Activated T-helper 17 cell treated with anti-CD3 and anti-CD28 coated beads, Interleukin-2, amount 50 U/mL, for 72 hours (primary cell): ENCODE results near the gene SNX13. TPM values are rescaled to one million over a fixed set of nuclear protein-coding genes. Genes with fewer than 3 reads are reported as not detected.
"Not testable (repeated sequence)": the region's sequence is repeated elsewhere in the genome, so short reads cannot be mapped to it uniquely, and the experiment has no call there.

ENCODE experiments used
- ATAC-seq: fragments of 150-1000 bp; cut with Tn5 transposase; replicated peaks from 2 replicates; pipeline ENCODE4 v1.10.0; 2021; ENCODE audit warnings: mild to moderate bottlenecking, moderate library complexity
- H3K27ac Mint-ChIP-seq: one replicate; pipeline ENCODE4 v1.8.0; 2022; ENCODE audit warnings: mixed read lengths
- H3K27me3 Mint-ChIP-seq: one replicate; pipeline ENCODE4 v1.8.0; 2022; ENCODE audit warnings: mixed read lengths
- H3K36me3 Mint-ChIP-seq: one replicate; pipeline ENCODE4 v1.8.0; 2022; ENCODE audit warnings: low read depth, mild to moderate bottlenecking, mixed read lengths
- H3K4me1 Mint-ChIP-seq: one replicate; pipeline ENCODE4 v1.8.0; 2022; ENCODE audit warnings: mixed read lengths
- H3K4me3 Mint-ChIP-seq: one replicate; pipeline ENCODE4 v1.8.0; 2022; ENCODE audit warnings: mild to moderate bottlenecking, mixed read lengths
- H3K9me3 Mint-ChIP-seq: one replicate; pipeline ENCODE4 v1.8.0; 2022; ENCODE audit warnings: mixed read lengths
- total RNA-seq, 2 donors: library from RNA; stranded (reverse); gene quantifications; one replicate each; pipeline ENCODE4 v1.2.3, GENCODE V29; 2022

Gene SNX13
- total RNA-seq, 2 donors from 2014 or later = 20.6 to 23.5 TPM

DNA sequence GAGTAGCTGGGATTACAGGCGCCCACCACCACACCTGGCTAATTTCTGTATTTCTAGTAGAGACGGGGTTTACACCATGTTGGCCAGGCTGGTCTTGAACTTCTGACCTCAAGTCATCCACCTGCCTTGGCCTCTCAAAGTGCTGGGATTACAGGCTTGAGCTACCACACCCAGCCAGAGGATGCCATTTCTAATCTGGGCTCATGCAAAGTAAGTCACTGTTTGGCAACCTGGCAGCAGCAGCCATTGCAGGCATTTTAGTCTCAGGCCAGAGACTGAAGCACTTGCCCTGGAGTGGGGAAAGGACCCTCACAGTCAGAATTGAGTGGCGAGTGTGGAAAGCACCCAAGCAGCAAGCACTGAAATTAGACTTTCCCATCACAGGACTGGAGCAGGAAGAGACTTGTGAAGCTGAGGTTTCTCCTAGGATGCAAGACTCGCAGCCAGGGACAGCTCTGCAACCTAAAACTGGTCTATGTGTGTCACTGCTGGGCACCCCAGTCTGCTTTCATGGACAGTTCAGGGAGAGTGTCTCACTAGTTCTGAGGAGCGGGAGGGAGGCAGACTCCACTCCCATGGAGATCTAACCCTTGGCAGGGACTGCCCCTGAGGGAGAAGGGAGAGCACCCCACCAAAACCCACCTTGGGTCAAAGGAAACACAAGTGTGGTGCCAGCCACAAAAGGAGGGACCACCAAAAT lies 27.6 kb downstream of the SNX13 start:
- Mint-ChIP-seq H3K36me3 (peaks cover 10% of the 10 kb centered on the region), H3K27me3 (no peaks in the 10 kb centered on the region), H3K4me1 (peaks cover 27% of the 10 kb centered on the region), H3K4me3 (no peak overlapping the region), H3K9me3 (peaks cover 5% of the 10 kb centered on the region), H3K27ac (no peak overlapping the region)
- no peak for ATAC-seq

DNA sequence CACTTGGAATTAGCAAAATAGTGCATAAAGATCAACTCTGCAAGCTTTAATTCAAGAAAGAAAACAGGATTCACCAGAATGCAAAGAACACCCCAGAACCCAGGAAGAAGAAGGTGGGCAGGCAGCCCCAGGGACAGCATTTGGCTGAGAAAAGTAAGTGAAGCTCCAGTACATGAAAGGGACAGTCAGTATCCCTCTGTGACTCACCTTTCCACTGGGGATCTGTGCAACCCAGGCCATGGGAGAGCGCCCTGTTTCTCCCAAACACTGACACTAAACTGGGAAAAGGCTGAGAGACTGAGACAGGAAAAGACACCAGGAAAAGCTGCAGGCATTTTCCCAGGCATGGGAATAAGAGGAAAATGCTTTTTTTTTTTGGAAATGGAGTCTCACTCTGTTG lies 28.2 kb downstream of the SNX13 start:
- Mint-ChIP-seq H3K36me3 (peaks cover 10% of the 10 kb centered on the region), H3K4me3 (no peak overlapping the region), H3K27me3 (no peaks in the 10 kb centered on the region), H3K9me3 (peaks cover 5% of the 10 kb centered on the region), H3K27ac (no peak overlapping the region), H3K4me1 (peaks cover 32% of the 10 kb centered on the region)
- ATAC-seq = no peak

DNA sequence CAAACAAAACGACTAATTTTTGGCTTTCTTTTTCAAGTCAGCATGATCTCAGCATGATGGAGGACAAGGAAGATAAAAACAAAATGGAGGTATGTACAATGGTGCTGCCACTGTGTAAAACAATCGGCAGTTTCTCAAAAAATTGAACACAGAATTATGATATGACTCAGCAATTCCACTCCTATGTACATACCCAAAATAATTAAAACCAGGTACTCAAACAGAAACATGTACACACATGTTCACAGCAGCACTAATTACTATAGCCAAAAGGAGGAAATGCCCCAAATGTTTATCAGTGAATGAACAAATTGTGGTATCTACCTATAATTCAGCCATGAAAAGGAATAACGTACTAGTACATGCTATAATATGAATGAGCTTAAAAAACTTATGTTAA lies 29.9 kb downstream of the SNX13 start:
- Mint-ChIP-seq H3K9me3 (peaks cover 5% of the 10 kb centered on the region), H3K27ac (no peak overlapping the region), H3K27me3 (no peaks in the 10 kb centered on the region), H3K4me3 (no peak overlapping the region), H3K4me1 (peaks cover 35% of the 10 kb centered on the region), H3K36me3 (peaks cover 10% of the 10 kb centered on the region)
- ATAC-seq = no peak

DNA sequence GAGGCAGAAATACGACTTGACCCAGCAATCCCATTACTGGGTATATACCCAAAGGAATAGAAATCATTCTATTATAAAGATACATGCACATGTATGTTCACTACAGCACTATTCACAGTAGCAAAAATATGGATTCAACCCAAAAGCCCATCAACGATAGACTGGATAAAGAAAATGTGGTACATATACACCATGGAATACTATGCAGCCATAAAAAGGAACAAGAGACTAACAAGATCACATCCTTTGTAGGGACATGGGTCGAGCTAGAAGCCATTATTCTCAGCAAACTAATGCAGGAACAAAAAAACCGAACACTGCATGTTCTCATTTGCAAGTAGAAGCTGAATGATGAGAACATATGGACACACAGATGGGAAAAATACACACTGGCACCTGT lies 31.0 kb downstream of the SNX13 start:
- not testable (repeated sequence) for H3K9me3 Mint-ChIP-seq

DNA sequence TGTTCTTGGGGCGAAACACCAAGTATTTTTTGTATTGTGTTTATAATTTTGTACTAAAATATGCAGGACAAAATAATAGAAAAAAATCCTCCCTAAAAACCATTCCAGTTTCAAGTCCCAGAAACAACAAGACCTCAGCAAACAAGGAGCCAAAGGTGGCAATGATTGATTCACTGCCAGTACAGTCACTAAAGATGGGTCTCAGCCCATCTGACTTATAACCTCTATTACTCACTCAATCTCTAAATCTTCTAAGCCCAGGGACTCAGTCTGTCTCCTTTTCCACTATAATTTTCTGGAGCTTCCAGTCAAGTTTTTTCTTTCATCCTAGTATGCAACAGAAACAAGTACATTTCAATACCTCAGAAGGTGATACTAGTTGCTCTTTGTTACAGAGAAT lies 33.3 kb downstream of the SNX13 start:
- ATAC-seq = peak; percentile 69
- Mint-ChIP-seq H3K36me3 (peaks cover 10% of the 10 kb centered on the region), H3K27me3 (no peaks in the 10 kb centered on the region), H3K9me3 (peaks cover 5% of the 10 kb centered on the region), H3K27ac (no peak overlapping the region), H3K4me3 (no peak overlapping the region), H3K4me1 (peaks cover 26% of the 10 kb centered on the region)

More for the DNA sequence above, 31.0 kb downstream of the SNX13 start:
- H3K4me1 Mint-ChIP-seq = peaks cover 33% of the 10 kb centered on the region
- not testable (repeated sequence) for ATAC-seq, H3K27ac Mint-ChIP-seq, H3K36me3 Mint-ChIP-seq, H3K27me3 Mint-ChIP-seq, H3K4me3 Mint-ChIP-seq

DNA sequence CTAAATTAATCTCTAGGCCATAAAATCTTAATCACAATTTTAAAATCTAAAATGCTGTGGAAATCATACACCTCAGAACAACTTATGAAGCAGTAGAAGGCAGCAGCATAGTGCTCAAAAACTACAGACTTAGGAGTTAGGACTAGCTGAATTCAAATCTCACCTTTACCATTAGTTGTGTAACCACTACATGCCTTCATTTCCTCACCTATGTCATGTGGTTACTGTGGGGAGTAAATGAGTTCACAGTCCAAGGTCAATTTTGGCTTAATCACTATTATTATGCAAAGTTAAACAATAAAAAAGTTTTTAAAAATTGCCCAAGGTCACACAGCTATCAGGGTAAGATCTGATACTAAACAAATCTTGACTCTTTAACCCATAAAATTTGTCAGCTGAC lies 37.0 kb downstream of the SNX13 start:
- no peaks in the 10 kb centered on the region for H3K36me3 Mint-ChIP-seq
- H3K9me3 Mint-ChIP-seq = no peaks in the 10 kb centered on the region
- H3K27ac Mint-ChIP-seq = no peak overlapping the region
- H3K4me3 Mint-ChIP-seq = no peak overlapping the region
- ATAC-seq = peak; percentile 58
- H3K27me3 Mint-ChIP-seq = no peaks in the 10 kb centered on the region
- H3K4me1 Mint-ChIP-seq = peaks cover 19% of the 10 kb centered on the region

DNA sequence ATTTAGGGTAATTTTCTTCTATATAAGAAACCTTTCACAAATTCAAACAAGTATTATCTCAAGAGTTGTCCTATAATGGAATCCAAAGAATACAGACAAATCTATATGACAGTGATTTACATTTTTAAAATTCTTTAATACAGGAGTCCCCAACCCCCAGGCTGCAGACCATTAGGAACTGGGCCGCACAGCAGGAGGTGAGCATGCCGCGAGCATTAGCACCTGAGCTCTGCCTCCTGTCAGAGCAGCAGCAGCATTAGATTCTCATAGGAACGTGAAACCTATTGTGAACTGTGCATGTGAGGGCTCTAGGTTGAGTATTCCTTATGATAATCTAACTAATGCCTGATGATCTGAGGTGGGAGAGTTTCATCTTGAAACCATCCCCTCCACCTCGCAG lies 37.7 kb downstream of the SNX13 start:
- Mint-ChIP-seq H3K4me1 (peaks cover 11% of the 10 kb centered on the region), H3K36me3 (no peaks in the 10 kb centered on the region), H3K27me3 (no peaks in the 10 kb centered on the region), H3K27ac (no peak overlapping the region), H3K4me3 (no peak overlapping the region), H3K9me3 (no peaks in the 10 kb centered on the region)
- no peak for ATAC-seq

DNA sequence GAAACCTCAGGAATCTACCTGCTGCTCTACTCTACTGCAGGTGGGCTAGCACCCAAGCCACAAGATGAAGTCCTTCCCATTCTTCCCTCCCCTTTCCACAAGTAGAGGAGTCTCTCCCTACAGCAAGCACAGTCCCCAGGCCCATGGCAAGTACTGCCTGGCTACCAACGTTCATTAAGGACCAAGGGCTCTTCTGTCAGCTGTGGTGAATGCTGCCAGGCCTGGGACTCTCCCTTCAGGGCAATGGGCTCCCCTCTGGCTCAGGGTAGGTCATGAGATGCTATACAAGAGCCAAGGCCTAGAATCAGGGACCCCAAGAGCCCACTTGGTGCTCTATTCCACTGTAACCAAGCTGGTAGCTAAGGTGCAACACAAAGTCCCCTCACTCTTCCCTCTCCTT lies 39.8 kb downstream of the SNX13 start:
- no peak for ATAC-seq
- Mint-ChIP-seq H3K9me3 (no peaks in the 10 kb centered on the region), H3K36me3 (peaks cover 13% of the 10 kb centered on the region), H3K4me3 (no peak overlapping the region), H3K27ac (no peak overlapping the region), H3K4me1 (peaks cover 4% of the 10 kb centered on the region), H3K27me3 (no peaks in the 10 kb centered on the region)

DNA sequence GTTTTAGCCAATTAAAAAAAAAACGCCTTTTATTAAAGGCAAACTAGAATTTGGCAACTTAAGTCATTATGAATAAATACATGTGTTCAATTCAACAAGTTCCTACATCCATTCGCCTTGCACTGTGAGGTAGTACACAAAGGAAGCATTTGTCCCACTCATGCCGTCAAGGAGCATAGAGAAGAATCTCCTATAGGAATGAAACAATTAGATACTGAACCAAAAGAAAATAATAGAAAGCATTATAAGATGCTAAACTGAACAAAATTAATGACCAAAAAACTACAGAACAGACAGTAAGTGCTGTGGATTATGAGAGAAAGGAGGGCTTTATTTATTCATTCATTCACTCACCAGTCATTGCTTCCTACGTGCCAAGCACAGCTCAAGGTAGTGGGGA lies 42.2 kb downstream of the SNX13 start:
- Mint-ChIP-seq H3K27ac (no peak overlapping the region), H3K27me3 (no peaks in the 10 kb centered on the region), H3K4me3 (no peak overlapping the region), H3K9me3 (no peaks in the 10 kb centered on the region), H3K36me3 (peaks cover 21% of the 10 kb centered on the region), H3K4me1 (no peaks in the 10 kb centered on the region)
- ATAC-seq = no peak

DNA sequence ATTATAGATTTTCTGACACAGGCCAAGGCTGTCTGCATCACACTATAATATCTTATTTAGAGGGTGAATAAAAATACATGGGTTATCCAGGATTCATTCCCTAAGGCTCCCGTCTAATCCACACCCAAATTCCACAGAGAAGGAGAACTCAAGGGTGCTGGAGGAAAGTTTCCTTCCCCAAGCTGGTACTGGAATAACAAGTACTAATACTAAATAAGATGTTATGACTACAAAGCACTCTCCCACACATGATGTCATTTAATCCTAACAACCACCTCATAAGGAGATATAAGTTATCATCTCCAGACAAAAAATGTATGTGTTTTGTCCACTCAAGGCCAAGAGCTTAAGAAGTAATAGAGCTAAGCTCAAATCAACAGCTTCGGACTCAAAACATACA lies 53.0 kb downstream of the SNX13 start:
- H3K27ac Mint-ChIP-seq = no peak overlapping the region
- H3K9me3 Mint-ChIP-seq = no peaks in the 10 kb centered on the region
- ATAC-seq = no peak
- H3K27me3 Mint-ChIP-seq = no peaks in the 10 kb centered on the region
- no peaks in the 10 kb centered on the region for H3K4me1 Mint-ChIP-seq
- peaks cover 88% of the 10 kb centered on the region for H3K36me3 Mint-ChIP-seq
- no peak overlapping the region for H3K4me3 Mint-ChIP-seq

DNA sequence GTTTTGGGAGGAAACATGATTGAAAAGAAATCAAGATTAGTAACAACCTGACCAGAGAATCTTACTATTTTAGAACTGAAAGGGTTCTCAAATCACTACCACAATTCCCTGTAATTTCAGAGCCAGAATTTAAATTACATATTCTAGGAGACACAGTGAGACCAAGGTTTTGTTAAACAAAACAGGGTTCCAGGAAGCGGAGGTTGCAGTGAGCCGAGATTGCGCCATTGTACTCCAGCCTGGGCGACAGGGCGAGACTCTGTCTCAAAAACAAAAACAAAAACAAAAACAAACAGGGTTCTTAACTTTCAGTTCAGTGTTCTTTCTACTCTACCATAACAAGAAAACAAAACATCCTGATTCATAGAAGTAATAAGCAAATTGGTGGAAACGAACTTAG lies 57.6 kb downstream of the SNX13 start:
- H3K36me3 Mint-ChIP-seq = peaks cover 80% of the 10 kb centered on the region
- H3K27me3 Mint-ChIP-seq = no peaks in the 10 kb centered on the region
- no peaks in the 10 kb centered on the region for H3K9me3 Mint-ChIP-seq
- H3K4me3 Mint-ChIP-seq = no peak overlapping the region
- no peak overlapping the region for H3K27ac Mint-ChIP-seq
- peaks cover 5% of the 10 kb centered on the region for H3K4me1 Mint-ChIP-seq
- no peak for ATAC-seq

DNA sequence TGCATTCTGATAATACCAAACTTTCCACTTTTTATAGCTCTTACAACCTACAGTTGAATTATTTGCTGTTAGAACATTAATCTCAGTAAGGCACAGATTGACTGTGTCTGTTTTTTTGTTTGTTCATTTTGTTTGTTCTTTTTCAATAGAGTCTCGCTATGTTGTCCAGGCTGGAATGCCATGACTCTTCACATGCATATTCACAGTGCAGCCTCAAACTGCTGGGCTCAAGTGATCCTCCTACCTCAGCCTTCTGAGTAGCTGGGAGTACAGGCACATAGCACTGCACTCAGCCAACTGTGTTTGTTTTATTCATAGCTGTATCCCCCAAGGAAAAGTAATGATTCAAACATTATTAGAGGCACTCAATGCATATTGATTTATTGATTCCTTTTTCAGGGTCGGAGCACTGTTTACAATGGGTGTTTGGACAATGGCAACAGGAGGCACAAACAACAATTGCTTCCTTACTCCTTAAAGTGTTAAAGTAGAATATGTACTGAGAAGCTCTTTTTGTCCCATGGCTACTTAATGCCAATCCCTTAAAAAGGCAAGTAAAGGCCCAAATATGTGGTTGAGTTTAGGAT lies 61.1 kb downstream of the SNX13 start:
- H3K27ac Mint-ChIP-seq = no peak overlapping the region
- no peaks in the 10 kb centered on the region for H3K27me3 Mint-ChIP-seq
- H3K4me1 Mint-ChIP-seq = peaks cover 5% of the 10 kb centered on the region
- no peak overlapping the region for H3K4me3 Mint-ChIP-seq
- ATAC-seq = no peak
- peaks cover 71% of the 10 kb centered on the region for H3K36me3 Mint-ChIP-seq
- no peaks in the 10 kb centered on the region for H3K9me3 Mint-ChIP-seq

DNA sequence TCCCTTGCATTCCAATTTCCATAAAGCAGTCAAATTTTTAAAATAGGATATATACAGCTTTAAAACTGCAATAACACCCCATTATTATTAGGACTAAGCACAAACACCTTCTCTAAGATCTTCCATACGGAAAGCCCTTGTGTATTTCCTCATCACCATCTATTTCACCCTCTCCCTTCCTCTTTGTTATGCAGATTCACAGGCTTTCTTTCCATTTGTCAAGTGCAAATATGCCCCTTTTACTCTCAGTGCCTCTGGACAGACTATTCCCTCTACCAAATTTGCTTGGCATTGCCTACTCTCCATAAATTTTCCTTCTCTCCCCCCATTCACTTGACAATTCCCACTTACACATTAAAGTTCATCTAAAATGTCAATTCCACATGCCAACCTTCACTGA lies 61.7 kb downstream of the SNX13 start:
- no peaks in the 10 kb centered on the region for H3K27me3 Mint-ChIP-seq
- peaks cover 5% of the 10 kb centered on the region for H3K4me1 Mint-ChIP-seq
- H3K4me3 Mint-ChIP-seq = no peak overlapping the region
- H3K9me3 Mint-ChIP-seq = no peaks in the 10 kb centered on the region
- peaks cover 74% of the 10 kb centered on the region for H3K36me3 Mint-ChIP-seq
- H3K27ac Mint-ChIP-seq = no peak overlapping the region
- no peak for ATAC-seq

DNA sequence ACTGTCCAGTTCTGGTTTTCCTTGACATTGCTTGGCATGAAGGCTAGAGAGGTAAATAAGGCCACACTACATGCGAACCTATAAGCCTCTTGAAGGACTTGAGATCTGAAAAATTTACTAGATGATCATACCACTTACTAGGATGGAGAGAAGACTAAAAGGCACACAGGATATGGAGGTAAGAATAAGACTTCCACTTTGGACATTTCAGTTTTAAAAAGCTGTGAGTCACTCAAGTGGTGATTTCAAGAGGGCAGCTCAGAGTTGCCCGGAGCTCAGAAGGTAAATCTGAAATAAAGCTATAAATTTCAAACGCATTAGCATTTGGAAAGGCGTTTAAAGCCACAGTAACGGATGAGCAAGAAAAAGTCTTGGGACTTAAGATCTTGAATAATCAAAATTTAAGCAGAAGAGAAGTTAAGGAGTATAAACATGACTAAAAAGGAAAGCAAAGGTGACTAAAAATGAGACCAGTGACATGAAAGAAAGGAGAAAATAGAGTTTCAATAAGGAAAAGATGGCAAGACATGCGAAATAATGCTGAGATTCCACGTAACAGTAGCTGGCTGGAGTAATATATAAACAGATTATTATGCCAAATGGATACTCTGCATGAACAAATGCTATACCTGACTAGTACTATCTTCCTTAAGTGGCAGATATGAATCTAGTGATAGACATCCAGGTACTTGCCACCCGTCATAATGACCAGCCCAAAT lies 68.3 kb downstream of the SNX13 start:
- Mint-ChIP-seq H3K4me3 (peak overlapping the region; percentile 29), H3K36me3 (peaks cover 95% of the 10 kb centered on the region), H3K27ac (peak overlapping the region; percentile 36), H3K9me3 (no peaks in the 10 kb centered on the region), H3K4me1 (peaks cover 17% of the 10 kb centered on the region), H3K27me3 (no peaks in the 10 kb centered on the region)
- ATAC-seq = peak; percentile 85

DNA sequence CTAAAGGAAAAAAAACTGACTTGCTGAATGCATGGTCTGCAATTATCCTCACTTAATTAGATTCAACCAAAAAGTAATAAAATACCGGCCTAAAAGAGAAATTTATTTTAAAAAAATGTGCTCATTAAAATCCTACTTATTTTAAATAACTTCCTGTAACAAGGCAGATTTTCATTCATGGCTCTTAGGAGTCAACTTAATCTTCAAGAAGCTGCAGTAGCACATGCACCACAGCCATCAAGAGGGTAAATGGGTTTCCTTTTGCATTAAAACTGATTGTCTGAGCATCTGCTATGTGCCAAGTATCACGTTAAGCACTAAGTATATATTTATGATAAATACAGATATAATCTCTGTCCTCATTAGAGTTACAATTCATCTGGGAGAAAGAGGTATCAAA lies 69.9 kb downstream of the SNX13 start:
- Mint-ChIP-seq H3K9me3 (no peaks in the 10 kb centered on the region), H3K27me3 (no peaks in the 10 kb centered on the region), H3K27ac (no peak overlapping the region), H3K4me3 (no peak overlapping the region), H3K4me1 (peaks cover 17% of the 10 kb centered on the region), H3K36me3 (peaks cover 99% of the 10 kb centered on the region)
- no peak for ATAC-seq
